B cell (primary cell): ENCODE measurements around the gene ZNF618. TPM values are rescaled to one million over a fixed set of nuclear protein-coding genes. Genes with fewer than 3 reads are reported as not detected.

Experiments
- ATAC-seq: fragments of 200-7000 bp; cut with Tn5 transposase; one replicate; pipeline ENCODE4 v1.10.0; 2021; ENCODE audit warnings: low read depth, mild to moderate bottlenecking, moderate number of reproducible peaks, moderate library complexity
- CTCF ChIA-PET: fragments of 350-600 bp; sonication (Branson Sonifier 250); formaldehyde crosslinking; loops from one replicate; lab custom pipeline; 2021; ENCODE audit warnings: antibody characterized with exemption, inconsistent platforms; lab: Charles Lee
- POLR2A ChIA-PET: fragments of 350-600 bp; sonication (Branson Sonifier 250); formaldehyde crosslinking; loops from one replicate; lab custom pipeline; 2021; ENCODE audit warnings: antibody characterized with exemption; lab: Charles Lee
- DNase-seq: peaks from one replicate; pipeline ENCODE4 v3.0.0; 2013
- H2AFZ ChIP-seq: 2 replicates; pipeline ENCODE4 v1.6.1; 2012; ENCODE audit warnings: mild to moderate bottlenecking, low read depth, low read length; ENCODE audit not compliant: insufficient read depth, poor library complexity, severe bottlenecking
- H3K27ac ChIP-seq, 2 donors: 1 replicate in 1 of 2; 2 replicates in 1 of 2; pipeline ENCODE4 v1.5.1; 2012 to 2013; ENCODE audit warnings: low read length in 2 of 2, mild to moderate bottlenecking in 2 of 2, moderate library complexity in 1 of 2
- H3K27me3 ChIP-seq, 4 experiments: fragments of 200-600 bp in 1 of 4; sonication (generic) in 1 of 4; replicated peaks in 1 of 4; 1 replicate in 2 of 4; 2 replicates in 2 of 4; pipeline versions ENCODE4 v1.6.1 to v1.7.0; 2013 to 2016; ENCODE audit warnings: low read length in 3 of 4, mild to moderate bottlenecking in 2 of 4, mixed read lengths in 1 of 4, moderate library complexity in 1 of 4; ENCODE audit not compliant: insufficient read depth in 4 of 4, control insufficient read depth in 3 of 4; ENCODE audit errors: control extremely low read depth in 1 of 4
- H3K36me3 ChIP-seq, 2 experiments: replicated peaks in 1 of 2; 1 replicate in 1 of 2; 2 replicates in 1 of 2; pipeline versions ENCODE4 v1.6.1 to v1.7.1; 2013; ENCODE audit warnings: low read length in 1 of 2; ENCODE audit not compliant: insufficient read depth in 2 of 2, control insufficient read depth in 1 of 2; ENCODE audit errors: control extremely low read depth in 1 of 2, extremely low read depth in 1 of 2
- H3K4me1 ChIP-seq, 2 donors: fragments of 200-600 bp in 1 of 2; sonication (generic) in 1 of 2; 1 replicate in 1 of 2; 2 replicates in 1 of 2; pipeline versions ENCODE4 v1.5.1 to v1.6.1; 2013 to 2017; ENCODE audit warnings: low read length in 2 of 2; ENCODE audit not compliant: control insufficient read depth in 2 of 2, insufficient read depth in 2 of 2
- H3K4me2 ChIP-seq: replicated peaks from 2 replicates; pipeline ENCODE3; 2012; ENCODE audit warnings: mild to moderate bottlenecking, low read depth, low read length; ENCODE audit not compliant: poor library complexity, severe bottlenecking
- H3K4me3 ChIP-seq, 5 experiments: fragments of 200-600 bp in 1 of 5; sonication (generic) in 1 of 5; 1 replicate in 3 of 5; 2 replicates in 2 of 5; pipeline versions ENCODE4 v1.5.1 to v1.7.0; 2011 to 2016; ENCODE audit warnings: low read length in 4 of 5, mild to moderate bottlenecking in 4 of 5, low read depth in 2 of 5, control low read depth in 1 of 5, moderate library complexity in 1 of 5; ENCODE audit not compliant: insufficient read depth in 1 of 5; ENCODE audit errors: control extremely low read depth in 1 of 5, extremely low read depth in 1 of 5
- H3K79me2 ChIP-seq: fragments of 200-600 bp; sonication (generic); one replicate; pipeline ENCODE4 v1.6.0; 2016; ENCODE audit warnings: low read length; ENCODE audit not compliant: control insufficient read depth, insufficient read depth
- H3K9ac ChIP-seq: fragments of 200-600 bp; sonication (generic); 2 replicates; pipeline ENCODE4 v1.6.1; 2017; ENCODE audit warnings: mild to moderate bottlenecking, low read length, moderate library complexity
- H3K9me3 ChIP-seq, 3 donors: one replicate each; pipeline versions ENCODE4 v1.6.1 to v1.7.1; 2013; ENCODE audit warnings: low read length in 2 of 3; ENCODE audit not compliant: control insufficient read depth in 2 of 3, insufficient read depth in 1 of 3; ENCODE audit errors: control extremely low read depth in 1 of 3
- H4K20me1 ChIP-seq: 2 replicates; pipeline ENCODE4 v1.6.0; 2012; ENCODE audit warnings: mild to moderate bottlenecking, low read length; ENCODE audit not compliant: insufficient read depth, control insufficient read depth, poor library complexity, severe bottlenecking
- H3K27ac Mint-ChIP-seq: one replicate; pipeline ENCODE4 v1.8.0; 2021; ENCODE audit warnings: mixed read lengths
- H3K27me3 Mint-ChIP-seq: one replicate; pipeline ENCODE4 v1.8.0; 2021; ENCODE audit warnings: mixed read lengths
- H3K4me1 Mint-ChIP-seq: one replicate; pipeline ENCODE4 v1.8.0; 2021; ENCODE audit warnings: mixed read lengths
- H3K4me3 Mint-ChIP-seq: one replicate; pipeline ENCODE4 v1.8.0; 2021; ENCODE audit warnings: mixed read lengths
- H3K9me3 Mint-ChIP-seq: one replicate; pipeline ENCODE4 v1.8.0; 2022; ENCODE audit warnings: mixed read lengths; ENCODE audit not compliant: insufficient read depth
- CTCF ChIP-seq: fragments of 200-600 bp; IDR thresholded peaks from one replicate; pipeline ENCODE4 v1.8.0; 2022; ENCODE audit warnings: antibody characterized with exemption, mild to moderate bottlenecking
- EZH2 ChIP-seq: IDR thresholded peaks from 2 replicates; pipeline ENCODE4 v1.6.1; 2012; ENCODE audit warnings: borderline replicate concordance, low read depth, mild to moderate bottlenecking, moderate library complexity, low read length; ENCODE audit not compliant: insufficient read depth, poor library complexity, severe bottlenecking
- WGBS: methylation state at CpG from one replicate; pipeline ENCODE4 v1.1.5; 2013; ENCODE audit warnings: missing lambda C conversion rate; ENCODE audit not compliant: insufficient coverage; 5-methylcytosine and 5-hydroxymethylcytosine counted together
- intact Hi-C: fragments of 100-400 bp; cut with micrococcal nuclease; formaldehyde crosslinking; loops from one replicate; pipeline ENCODE4 v1.10.0; 2022
- polyA plus RNA-seq: library from polyadenylated mRNA; depleted of rRNA; stranded (reverse); fragments of >200 nt; gene quantifications from 2 replicates; pipeline ENCODE4 v1.2.3, GENCODE V29; 2012
- total RNA-seq, 2 donors: library from RNA; stranded (reverse); fragments of 120-200 nt in 1 of 2; gene quantifications; 1 replicate in 1 of 2; 2 replicates in 1 of 2; pipeline versions ENCODE4 v1.2.3 to v1.2.4, GENCODE V29; 2013 to 2022

Gene ZNF618
- total and polyA plus RNA-seq, 2 donors (not counting 1 experiment from before 2014, with no cell fraction given) = 1.4 to 2.5 TPM

DNA sequence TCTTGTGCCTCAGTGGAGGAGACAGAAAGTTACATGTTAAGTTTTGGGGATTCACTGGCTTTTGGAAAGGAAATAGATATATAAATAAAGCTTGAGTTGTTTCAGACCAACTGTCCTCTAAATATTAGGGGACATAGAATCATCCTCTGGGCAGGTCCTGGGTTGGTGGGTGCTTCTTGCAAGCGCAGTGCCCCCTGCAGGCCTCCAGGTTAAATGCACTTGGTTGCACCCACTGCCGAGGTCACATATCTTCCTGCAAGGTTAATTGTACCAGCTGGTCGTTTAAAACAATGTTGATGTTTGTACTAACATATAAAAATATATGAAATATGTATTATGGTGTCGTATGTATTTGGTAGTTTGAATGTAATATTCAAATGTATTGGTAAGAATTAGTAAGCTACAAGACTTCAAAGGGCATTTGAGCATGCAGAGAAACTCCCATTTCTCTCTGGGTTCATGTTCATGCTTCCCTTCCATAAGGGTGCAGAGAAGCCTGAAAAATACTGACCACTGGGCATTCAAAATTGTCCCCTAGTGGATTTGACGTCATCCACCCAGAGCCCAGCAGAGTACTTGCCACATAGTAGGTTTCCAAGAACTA lies 87.0 kb downstream of the ZNF618 start:
- no peaks in the 10 kb centered on the region for H3K27me3 ChIP-seq
- H3K4me3 ChIP-seq = no peak overlapping the region
- ChIA-PET POLR2A (no interaction called here), CTCF (interaction anchor here (1.4 kb wide), 1 partner anchor 155 kb away, joined by 3 read pairs; no protein-coding TSS in a partner anchor)
- intact Hi-C loops = no loop called here
- DNase-seq (peak; percentile 24), ATAC-seq (no peak)
- no peaks in the 10 kb centered on the region for H3K4me1 Mint-ChIP-seq
- H3K36me3 ChIP-seq = no peaks in the 10 kb centered on the region
- no peak overlapping the region for H3K27ac Mint-ChIP-seq
- no peak overlapping the region for H2AFZ ChIP-seq
- H4K20me1 ChIP-seq = no peaks in the 10 kb centered on the region
- no peak for TF ChIP-seq EZH2
- peak; percentile 58 for TF ChIP-seq CTCF
- WGBS = 100% methylated on average over 1 of the region's 5 CpGs
- no peak overlapping the region for H3K4me3 Mint-ChIP-seq
- no peak overlapping the region for H3K9ac ChIP-seq
- H3K4me2 ChIP-seq = no peak overlapping the region
- no peaks in the 10 kb centered on the region for H3K79me2 ChIP-seq
- no peaks in the 10 kb centered on the region for H3K27me3 Mint-ChIP-seq
- no peaks in the 10 kb centered on the region for H3K4me1 ChIP-seq
- no peaks in the 10 kb centered on the region for H3K9me3 Mint-ChIP-seq
- no peaks in the 10 kb centered on the region for H3K9me3 ChIP-seq
- no peak overlapping the region for H3K27ac ChIP-seq

DNA sequence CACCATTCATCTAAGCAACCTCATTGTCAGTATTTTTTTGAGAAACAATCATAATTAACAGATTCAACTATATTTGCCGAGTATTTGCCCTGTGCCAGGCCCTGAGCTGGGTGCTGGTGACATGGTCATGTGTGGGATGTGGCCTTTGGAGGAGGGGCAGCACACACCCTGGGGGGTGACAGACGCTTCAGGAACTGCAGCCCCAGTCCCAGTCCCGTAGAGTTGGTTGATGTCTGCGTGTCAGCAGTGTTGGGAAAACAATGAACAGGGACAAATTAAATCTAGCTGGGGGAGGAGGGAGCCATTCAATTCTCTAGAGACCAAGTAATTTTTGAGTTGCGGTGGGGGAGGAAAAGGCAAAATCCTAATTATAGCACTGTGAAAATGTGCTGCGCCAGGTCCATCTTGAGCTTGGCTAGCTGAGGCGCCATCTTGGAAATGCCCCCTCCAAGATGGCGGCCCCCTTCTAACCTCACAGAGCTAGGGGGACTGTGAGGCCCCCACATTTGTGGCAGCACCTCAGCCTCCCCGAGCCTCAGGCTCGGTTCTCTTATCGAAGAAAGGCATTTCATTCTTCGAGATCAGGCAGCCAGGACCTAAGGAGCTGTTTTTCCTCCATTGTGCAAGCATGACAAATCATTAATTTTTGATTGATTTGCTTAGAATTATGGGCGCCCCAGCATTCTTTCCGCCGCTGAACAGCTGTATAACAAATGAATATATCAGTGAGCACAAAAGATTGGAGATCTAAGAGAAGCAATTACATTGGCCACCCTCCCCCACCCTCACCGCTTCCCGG lies 87.8 kb downstream of the ZNF618 start:
- WGBS = 96% methylated on average over 12 of the region's 17 CpGs

More for the DNA sequence above, 87.8 kb downstream of the ZNF618 start:
- TF ChIP-seq CTCF (no peak), EZH2 (no peak)
- DNase-seq (no peak), ATAC-seq (no peak)
- H3K4me3 Mint-ChIP-seq = no peak overlapping the region
- H3K27me3 ChIP-seq = no peaks in the 10 kb centered on the region
- H3K9ac ChIP-seq = no peak overlapping the region
- H3K4me1 ChIP-seq = no peaks in the 10 kb centered on the region
- H3K9me3 ChIP-seq = no peaks in the 10 kb centered on the region
- H3K79me2 ChIP-seq = no peaks in the 10 kb centered on the region
- ChIA-PET POLR2A (no interaction called here), CTCF (interaction anchor here (1.4 kb wide), 1 partner anchor 156 kb away, joined by 3 read pairs; no protein-coding TSS in a partner anchor)
- no peaks in the 10 kb centered on the region for H3K36me3 ChIP-seq
- no peaks in the 10 kb centered on the region for H3K27me3 Mint-ChIP-seq
- H3K4me3 ChIP-seq = no peak overlapping the region
- no peak overlapping the region for H2AFZ ChIP-seq
- no peak overlapping the region for H3K27ac Mint-ChIP-seq
- intact Hi-C loops = no loop called here
- no peaks in the 10 kb centered on the region for H4K20me1 ChIP-seq
- H3K27ac ChIP-seq = no peak overlapping the region
- H3K9me3 Mint-ChIP-seq = no peaks in the 10 kb centered on the region
- H3K4me1 Mint-ChIP-seq = no peaks in the 10 kb centered on the region
- no peak overlapping the region for H3K4me2 ChIP-seq
